ENCODE measurements around the gene SYT1.

SYT1 gene

GRCh38 chr12:79057540-79057939 lies 193.0 kb downstream of the SYT1 start:
- no peak for DNase-seq (ENCODE audit: low read depth)

- no peak for DNase-seq (ENCODE audit: low read depth)
Measured at GRCh38 chr12:79058342-79058741, 193.8 kb downstream of the SYT1 start.

GRCh38 chr12:79059557-79059956 lies 195.0 kb downstream of the SYT1 start:
- no peak for DNase-seq (ENCODE audit: low read depth)

DNA sequence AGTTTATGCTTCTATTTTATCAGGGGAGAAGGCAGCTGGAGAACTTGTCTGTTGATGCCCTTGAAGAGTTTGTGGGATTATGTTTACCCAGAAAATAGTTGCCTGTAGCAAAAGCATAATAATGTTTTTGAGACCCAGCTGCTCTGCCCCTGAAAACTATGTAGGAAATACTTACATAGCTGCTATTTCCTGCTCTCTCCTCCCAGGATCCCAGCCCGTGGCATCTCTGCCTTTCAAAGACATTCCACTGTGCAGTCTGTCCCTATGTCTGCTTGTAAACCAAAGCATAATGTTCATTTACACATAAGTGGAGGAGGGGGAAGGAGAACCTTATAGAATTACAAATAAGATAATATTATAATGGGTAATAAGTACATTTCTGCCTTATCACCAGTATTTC lies 198.7 kb downstream of the SYT1 start:
- no peak for DNase-seq (ENCODE audit: low read depth)

GRCh38 chr12:79067977-79068376 lies 203.4 kb downstream of the SYT1 start:
- DNase-seq (ENCODE audit: low read depth) = no peak

GRCh38 chr12:79069009-79069408 lies 204.4 kb downstream of the SYT1 start:
- no peak for DNase-seq (ENCODE audit: low read depth)

GRCh38 chr12:79071498-79071897 lies 206.9 kb downstream of the SYT1 start:
- no peak for DNase-seq (ENCODE audit: low read depth)

- DNase-seq (ENCODE audit: low read depth) = no peak
Measured at GRCh38 chr12:79073506-79073905, 208.9 kb downstream of the SYT1 start.

DNA sequence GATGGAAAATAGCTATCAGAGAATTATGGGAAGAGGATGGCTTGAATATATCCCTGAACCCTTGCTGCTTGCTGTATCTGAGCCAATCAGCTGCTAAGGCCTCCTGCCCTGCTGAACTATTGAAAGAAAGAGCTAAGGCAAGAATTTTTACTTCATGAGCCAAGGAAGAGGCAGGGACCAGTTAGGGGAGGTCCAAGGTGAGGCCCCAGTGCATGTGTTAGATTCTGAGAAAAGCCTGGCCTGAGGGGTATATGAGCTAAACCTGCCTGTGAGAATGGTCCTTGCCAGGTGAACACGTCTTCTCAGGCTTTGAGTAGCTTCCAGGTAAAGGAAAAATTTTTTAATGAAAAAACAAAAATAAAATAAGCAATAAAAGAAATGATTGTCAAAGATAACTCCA lies 218.0 kb downstream of the SYT1 start:
- DNase-seq (ENCODE audit: low read depth) = no peak

DNA sequence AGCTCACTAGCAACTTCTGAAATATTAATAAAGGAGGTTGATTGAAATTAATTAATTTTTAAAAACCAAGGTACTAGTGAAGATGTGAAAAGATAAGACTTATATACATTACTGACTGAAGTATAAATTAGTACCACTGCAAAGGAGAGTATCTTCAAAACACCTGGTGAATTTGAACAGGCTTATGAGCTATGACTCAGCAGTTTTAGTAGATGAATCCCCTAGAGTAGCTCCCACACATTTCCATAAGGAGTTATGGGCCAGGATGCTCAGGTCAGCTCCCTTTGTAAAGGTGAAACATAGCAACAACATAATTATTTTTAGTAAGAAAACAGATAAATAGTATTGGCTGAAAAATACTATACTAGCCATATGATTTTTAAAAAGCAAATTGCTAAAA lies 218.6 kb downstream of the SYT1 start:
- no peak for DNase-seq (ENCODE audit: low read depth)

GRCh38 chr12:79085106-79085682 lies 220.6 kb downstream of the SYT1 start:
- DNase-seq (ENCODE audit: low read depth) = no peak

DNA sequence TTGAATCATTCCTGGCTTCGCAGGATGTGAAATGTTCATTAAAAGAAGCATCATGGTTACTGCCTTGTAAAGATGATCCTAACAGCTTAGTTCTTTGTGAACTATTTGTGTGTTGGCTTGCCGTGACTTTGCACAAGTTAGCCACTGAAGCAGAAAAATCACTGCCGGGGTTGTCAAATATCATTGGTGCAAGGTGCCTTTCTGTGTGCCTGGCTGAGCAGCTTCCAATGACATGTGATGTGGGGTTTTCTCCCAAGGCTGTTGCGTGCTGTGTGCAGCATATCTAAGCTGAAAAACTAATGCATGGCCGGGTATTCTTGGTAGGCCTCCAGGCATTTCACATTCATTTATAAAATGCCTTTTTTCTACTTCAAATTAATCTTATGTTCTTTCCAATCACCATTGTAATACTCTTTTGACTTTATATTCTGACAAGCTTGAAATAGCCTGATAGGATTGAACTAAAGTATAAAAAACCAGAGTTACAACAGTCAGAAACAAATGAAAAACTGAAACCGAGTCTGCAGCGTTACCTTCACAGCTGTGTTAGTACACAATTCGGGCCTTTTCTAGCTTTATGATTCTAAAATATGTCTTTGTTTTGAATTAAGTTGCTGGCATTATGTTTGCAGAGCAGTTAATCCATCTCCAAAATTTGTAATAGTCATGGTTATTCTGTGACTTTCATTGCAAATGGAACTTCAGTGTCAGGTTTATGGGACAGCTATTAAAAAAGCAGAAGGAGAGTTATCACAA lies 222.1 kb downstream of the SYT1 start:
- DNase-seq (ENCODE audit: low read depth) = no peak

GRCh38 chr12:79098530-79098929 lies 234.0 kb downstream of the SYT1 start:
- DNase-seq (ENCODE audit: low read depth) = no peak

DNA sequence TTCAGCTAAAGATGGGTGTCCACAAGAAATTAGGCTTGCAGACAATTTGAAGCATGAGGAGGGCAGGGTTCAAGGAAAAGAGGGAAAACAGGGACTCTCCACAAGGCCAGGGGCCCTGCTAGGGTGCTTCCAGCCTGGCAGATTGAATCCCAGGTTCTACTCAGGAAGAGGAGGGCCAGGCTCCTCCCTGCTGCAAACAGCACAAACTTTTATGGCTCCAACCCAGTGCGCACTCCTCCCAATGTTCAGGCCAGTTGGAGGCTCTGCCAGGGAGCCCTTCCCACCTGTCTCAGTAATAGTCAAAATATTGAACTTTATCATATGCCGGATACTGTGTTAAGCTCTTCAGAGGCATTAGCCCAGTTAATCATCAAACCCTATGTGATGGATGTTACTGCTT lies 244.4 kb downstream of the SYT1 start:
- no peak for DNase-seq (ENCODE audit: low read depth)

- no peak for DNase-seq (ENCODE audit: low read depth)
Measured at GRCh38 chr12:79114896-79115295, 250.3 kb downstream of the SYT1 start.

GRCh38 chr12:79115743-79116142 lies 251.2 kb downstream of the SYT1 start:
- no peak for DNase-seq (ENCODE audit: low read depth)

DNA sequence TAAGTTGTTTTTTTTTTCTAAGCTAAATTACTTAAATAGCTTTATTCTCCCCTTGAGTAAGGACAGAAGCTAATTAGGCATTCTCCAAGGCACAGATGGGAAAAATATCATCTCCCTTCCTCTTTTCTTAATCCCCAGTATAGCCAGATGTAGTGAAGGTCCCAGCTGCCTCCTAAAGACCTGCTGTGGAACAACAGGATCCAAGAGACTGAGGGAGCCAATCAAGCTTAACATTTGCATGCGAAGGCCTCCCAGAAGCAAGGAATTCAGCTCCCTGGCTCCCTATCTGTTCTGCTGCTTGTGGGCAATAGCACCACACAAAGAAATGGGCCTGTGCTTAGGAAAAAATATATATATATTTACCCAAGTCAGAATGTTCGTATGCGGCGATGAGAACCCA lies 255.2 kb downstream of the SYT1 start:
- no peak for DNase-seq (ENCODE audit: low read depth)

- no peak for DNase-seq (ENCODE audit: low read depth)
Measured at GRCh38 chr12:79121486-79121885, 256.9 kb downstream of the SYT1 start.

DNA sequence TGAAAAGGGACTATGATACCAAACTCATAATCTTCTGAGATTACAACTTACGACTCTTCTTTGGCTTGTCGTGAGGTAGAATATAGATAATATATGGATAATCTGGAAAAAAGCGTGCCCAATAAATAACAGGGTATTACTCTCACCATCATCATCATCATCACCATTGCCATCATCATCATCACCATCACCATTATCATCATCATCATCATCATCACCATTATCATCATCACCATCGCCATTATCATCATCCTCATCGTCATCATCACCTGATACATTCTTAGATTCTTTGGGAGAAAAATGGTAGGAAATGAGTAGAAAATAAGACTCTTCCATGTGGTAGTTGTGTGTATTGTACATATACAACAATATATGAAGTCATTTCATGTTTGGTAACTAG lies 259.8 kb downstream of the SYT1 start:
- DNase-seq (ENCODE audit: low read depth) = no peak

DNA sequence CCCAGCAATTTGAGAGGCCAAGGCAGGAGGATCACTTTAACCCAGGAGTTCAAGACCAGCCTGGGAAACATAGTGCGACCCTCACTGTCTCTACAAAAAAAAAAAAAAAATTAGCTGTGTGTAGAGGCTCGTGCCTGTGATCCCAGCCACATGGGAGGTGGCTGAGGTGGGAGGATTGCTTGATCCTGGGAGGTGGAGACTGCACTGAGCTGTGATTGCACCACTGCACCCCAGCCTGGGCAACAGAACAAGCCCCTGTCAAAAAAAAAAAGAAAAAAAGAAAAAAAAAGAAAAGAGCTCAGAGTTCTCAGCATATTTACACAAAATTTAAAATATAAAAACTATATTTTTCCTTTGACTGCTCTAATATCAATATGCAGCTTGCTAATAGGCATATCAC lies 260.8 kb downstream of the SYT1 start:
- no peak for DNase-seq (ENCODE audit: low read depth)

DNA sequence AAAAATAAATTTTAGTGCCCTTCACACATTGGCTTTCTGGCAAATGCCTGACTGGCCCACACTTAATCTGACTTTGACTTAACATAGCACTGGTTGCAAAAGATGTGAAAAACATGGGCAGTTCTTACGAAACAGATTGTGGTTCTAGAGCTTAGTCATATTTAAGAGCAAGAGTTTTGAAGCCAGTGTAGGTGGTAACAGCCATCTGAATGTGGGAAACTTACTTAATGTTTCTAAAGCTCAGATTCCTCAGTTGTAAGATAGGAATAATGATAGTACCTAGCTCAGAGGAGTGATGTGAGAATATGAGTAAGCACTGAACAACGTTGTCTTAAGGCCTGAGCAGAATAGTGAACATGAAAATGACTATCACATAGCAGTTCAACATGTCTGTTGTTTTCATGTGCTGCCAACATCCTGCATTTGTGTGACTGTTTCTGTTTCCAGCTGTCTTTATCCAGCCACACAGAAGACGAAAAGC lies 262.7 kb downstream of the SYT1 start:
- no peak for DNase-seq (ENCODE audit: low read depth)

DNA sequence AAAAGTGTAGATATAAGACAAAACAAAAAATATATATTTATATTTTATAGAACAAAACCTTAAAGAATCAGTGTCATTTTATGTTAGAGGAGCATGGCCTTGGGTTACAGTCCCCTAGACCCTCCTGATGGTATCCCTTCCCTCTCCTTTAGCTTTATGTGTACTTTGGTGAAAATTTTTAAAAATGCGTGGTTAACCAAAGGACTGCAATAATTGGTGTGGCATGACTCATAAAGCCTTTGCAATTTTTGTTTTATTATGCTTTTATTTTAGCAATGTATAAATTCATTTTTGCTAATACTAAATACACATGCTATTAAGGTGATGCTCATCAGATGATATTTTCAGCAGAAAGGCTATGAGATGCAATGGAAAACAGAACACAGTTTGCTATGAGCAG lies 264.4 kb downstream of the SYT1 start:
- DNase-seq (ENCODE audit: low read depth) = no peak

- DNase-seq (ENCODE audit: low read depth) = no peak
Measured at GRCh38 chr12:79138872-79139271, 274.3 kb downstream of the SYT1 start.

GRCh38 chr12:79140711-79141110 lies 276.1 kb downstream of the SYT1 start:
- no peak for DNase-seq (ENCODE audit: low read depth)

Measured in activated T-cell treated with anti-CD3 and anti-CD28 coated beads for 1 hour (primary cell).